ENCODE data around the gene MYL6. TPM values are rescaled to one million over a fixed set of nuclear protein-coding genes. Genes with fewer than 3 reads are reported as not detected.

Gene MYL6
- total RNA-seq = 1,000 to 10,000 TPM; 1,338 to 1,378 TPM

DNA sequence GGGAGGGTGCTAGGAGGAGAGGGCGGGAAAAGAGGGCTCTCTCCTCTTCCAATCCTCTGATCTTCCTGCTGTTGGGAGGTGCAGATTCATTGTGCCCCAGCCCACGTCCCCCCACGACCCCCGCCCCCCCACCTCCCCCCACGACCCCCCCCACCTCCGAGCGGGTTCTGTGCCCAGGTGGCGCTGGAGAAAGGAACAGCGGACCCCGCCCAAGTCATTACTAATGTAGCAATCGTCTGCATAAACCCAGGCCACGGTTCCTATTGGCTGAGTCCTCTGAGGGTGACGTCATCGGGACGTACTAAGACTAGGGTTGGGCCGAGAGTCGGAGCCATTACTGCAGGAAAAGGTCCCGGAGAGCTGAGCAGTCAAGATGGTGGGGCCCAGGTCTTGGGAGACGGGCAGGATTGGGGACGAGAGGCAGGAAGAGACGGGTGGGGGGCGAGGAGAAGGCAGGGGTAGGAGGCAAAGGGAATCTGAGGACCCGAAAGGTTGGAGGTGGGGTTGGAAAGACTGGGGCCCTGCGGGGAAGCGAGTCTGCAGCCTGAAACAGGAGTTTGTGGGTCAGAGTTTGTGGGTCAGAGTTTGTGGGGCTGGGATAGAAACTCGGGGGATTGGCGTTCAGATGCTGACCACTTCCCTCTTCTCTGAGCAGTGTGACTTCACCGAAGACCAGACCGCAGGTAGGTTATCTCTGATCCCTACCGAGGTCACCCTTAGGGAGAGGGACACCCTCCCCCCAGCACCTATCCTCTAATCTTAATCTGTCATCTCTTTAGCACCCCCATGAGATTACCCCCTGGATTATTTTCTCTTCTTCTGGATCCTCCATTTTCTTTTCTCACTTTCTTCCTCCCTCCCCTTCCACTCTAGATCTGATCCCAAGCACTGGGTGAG lies at the start of gene MYL6:
Gene MYL6, plus strand, starts transcription at position 331 of the 897 bp plus-strand sequence. Its CDS starts 43 bp downstream, at position 374.

DNA sequence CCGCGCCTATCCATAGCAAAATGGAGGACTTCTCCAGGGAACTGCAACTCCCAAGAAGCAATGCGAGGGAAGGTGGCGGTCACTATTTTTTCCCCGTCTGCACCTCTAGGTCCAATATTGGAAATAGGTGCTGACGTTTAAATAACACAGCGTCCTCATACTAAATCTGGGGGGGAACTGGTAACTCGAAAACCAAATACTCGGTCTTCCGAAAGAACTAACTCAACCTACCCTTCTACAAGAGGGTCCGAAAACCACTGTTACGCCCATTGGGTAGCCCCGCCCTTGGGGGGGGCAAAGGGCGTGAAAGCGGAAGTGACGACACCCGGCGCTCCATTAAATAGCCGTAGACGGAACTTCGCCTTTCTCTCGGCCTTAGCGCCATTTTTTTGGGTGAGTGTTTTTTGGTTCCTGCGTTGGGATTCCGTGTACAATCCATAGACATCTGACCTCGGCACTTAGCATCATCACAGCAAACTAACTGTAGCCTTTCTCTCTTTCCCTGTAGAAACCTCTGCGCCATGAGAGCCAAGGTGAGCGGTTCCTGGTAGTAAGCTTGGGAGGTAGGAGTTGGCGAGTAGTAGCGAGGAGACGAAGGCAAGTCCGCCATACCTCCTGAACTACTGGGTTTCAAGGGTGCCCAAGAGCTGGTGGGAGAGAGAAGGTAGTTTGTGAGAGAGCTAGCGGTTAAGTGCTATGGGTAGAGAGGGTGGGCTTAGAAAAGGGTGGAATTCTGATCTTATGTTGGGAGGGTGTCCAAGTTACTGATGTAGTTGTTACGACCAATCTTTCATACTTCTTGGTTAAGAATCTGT lies 41.7 kb upstream of the MYL6 start, which contains the start of gene RPL41:
Gene RPL41, plus strand, starts transcription at position 367 of the 815 bp plus-strand sequence.

DNA sequence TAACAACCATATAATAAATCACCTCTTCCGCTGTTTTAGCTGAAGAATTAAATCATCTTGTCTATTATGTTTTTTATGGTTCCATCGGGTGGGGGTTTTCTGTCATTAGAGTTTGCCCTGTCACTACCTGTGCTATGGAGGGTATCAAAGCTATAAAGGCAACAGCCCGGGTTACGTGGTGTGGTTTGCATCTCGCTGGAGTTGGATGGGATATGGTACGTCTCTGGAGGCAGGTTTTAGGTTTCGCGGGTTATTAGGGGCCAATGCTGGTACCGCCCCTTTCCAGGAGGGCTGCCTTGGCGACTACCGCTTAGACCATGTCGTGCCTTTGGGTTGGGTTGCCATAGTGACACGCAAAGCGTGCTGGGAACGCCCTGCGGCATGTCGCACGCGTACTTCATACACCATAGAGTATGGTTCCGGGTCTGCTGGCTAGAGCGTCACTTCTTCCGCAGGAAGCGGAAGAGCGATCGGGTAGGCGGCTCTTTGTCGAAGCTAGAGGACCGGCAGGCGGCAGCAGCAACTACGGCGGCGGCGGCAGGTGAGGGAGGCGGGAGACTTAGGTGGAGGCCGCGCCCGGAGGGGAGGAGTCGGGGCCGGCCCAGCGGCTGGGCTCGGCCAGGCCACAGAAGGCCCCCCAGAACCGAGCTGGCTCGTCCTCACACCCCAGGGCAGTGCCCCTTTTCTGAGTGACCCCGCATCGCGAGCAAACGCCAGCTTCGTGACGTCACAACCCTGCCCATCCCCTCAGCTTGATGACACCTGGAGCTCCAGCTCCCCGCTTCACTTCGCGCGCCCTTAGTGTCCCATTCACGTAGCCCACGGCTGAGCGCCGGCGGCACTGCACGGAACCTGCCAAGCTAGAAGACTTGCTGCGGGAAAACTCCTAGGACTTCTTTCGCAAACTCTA lies 40.1 kb upstream of the MYL6 start, which contains the start of gene ZC3H10:
Gene ZC3H10, plus strand, starts transcription at position 489 of the 910 bp plus-strand sequence. CDS start 2,297 bp downstream, outside the sequence.

DNA sequence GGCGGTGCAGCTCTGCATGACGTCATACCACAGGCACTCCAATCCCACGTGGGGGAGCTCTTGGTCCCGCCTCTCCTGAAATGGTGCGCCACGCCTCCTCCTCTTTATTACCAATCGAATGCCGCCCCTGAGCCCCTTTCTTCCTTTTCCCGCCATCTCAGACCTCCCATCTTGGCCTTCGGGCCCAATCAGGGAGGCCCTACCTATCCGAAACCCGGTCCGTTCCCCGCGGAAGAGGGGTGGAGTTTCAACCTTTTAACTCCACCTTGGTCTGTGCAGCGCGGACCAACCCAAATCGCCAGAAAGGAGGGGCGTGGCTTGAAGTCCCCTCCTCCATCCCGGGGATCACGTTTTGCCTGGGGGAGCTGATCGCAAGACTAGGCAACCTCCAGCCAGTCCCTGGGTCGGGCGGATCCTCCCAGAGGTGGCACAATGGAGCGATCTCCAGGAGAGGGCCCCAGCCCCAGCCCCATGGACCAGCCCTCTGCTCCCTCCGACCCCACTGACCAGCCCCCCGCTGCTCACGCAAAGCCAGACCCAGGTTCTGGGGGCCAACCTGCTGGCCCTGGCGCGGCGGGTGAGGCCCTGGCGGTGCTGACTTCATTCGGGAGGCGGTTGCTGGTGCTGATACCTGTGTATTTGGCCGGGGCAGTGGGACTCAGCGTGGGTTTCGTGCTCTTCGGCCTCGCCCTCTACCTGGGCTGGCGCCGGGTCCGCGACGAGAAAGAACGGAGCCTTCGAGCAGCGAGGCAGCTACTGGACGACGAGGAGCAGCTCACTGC lies 30.1 kb upstream of the MYL6 start, which contains the start of gene ESYT1:
Gene ESYT1, plus strand, starts transcription at position 380 of the 782 bp plus-strand sequence. Its CDS starts 53 bp downstream, at position 433.

DNA sequence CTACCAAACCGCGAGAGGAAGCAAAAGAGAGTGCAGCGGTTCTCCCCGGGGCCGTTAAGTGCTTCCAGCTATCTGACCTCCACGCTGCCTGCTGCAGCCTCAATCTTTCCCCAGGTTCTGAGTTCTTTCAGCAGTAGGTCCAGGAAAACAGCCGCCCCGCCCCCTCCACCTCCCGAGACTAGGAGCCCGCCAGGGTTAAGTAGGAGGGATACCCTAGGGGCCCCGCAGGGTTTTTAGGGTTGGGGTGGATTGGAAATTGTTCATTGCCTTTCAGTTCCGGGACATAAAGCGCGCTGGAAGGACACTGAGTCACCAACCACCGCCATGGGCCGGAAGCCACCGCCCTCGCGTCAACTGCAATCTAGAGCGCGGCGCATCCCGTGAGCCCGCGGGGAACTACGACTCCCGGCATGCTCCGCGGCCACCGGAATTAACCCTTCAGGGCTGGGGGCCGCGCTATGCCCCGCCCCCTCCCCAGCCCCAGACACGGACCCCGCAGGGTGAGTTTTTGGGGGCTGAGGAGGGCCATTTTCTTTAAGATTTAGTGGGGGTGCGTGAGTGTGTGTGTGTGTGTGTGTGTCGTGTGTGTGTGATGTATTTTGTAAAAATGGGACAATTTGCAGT lies 5.9 kb upstream of the MYL6 start, which contains the start of gene MYL6B:
Gene MYL6B, plus strand, starts transcription at position 456 of the 624 bp plus-strand sequence. CDS start 1,332 bp downstream, outside the sequence.

DNA sequence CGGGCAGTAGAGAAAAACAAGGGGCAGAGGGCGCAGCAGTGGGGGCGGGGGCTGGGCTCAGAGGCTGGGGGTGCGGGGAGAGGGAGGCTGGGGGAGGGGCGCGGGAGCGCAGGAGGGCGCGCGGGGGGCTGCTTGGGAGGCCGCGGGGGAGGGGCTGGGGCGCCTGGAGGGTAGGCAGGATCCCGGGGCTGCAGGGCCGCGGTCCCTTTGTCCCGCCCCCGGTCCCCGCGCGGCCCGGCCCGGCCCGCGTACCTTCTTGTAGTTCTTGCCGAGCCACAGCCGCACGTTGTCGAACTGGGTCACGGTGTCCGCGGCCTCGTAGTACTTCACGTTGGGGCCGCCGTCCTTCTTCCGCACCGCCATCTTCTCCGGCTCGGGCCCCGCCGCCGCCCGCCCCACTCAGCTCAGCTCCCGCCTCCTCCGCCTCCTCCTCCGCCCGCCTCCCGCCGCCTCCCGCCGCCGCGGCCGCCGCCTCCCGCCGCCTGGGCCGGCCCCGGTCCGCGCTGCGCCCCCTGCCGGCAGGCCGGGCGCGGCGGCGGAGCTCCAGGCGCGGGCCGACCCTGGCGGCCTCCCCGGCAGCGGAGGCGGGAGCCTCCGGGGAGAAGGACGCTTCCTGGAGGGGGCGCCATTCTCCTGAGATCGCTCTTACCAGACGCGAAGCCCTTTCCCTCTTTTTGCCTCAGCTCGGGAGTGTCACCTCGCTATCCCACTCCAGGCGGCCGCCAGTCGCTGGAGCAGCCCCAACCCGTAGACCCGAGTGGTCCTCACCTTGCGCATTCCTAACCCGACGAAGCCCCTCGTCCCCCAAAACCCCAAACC lies 31.1 kb downstream of the MYL6 start, which contains the start of gene SMARCC2:
Gene SMARCC2, minus strand, starts transcription at position 385 of the 819 bp plus-strand sequence. Its CDS starts 22 bp downstream, at position 363.

Other genes starting within 250 kb of the MYL6 start
- gene PYM1, start 230.5 kb upstream of the MYL6 start, total RNA-seq = 10 to 100 TPM; 54.0 to 55.4 TPM
- 1,000 to 10,000 TPM in 1 of 2 experiments, 100 to 1,000 TPM in 1; 954 to 1,054 TPM for gene DGKA, start 227.2 kb upstream of the MYL6 start, total RNA-seq
- not detected for gene PMEL, start 192.3 kb upstream of the MYL6 start, total RNA-seq
- gene CDK2, start 191.5 kb upstream of the MYL6 start, total RNA-seq = 10 to 100 TPM; 75.4 to 81.8 TPM
- 10 to 100 TPM; 68.5 to 68.8 TPM for gene RAB5B, start 184.3 kb upstream of the MYL6 start, total RNA-seq
- 1 to 10 TPM; 3.5 to 4.9 TPM for gene SUOX, start 161.1 kb upstream of the MYL6 start, total RNA-seq
- 10 to 100 TPM; 20.0 to 21.3 TPM for gene IKZF4, start 137.3 kb upstream of the MYL6 start, total RNA-seq
- 10 to 100 TPM; 38.9 to 51.3 TPM for gene RPS26, start 116.4 kb upstream of the MYL6 start, total RNA-seq
- 1 to 10 TPM; 1.7 to 2.1 TPM for gene ERBB3, start 78.2 kb upstream of the MYL6 start, total RNA-seq
- gene PA2G4, start 53.8 kb upstream of the MYL6 start, total RNA-seq = 100 to 1,000 TPM; 215 to 216 TPM
- 1,000 to 10,000 TPM; 4,850 to 4,973 TPM for gene RPL41, start 41.7 kb upstream of the MYL6 start, total RNA-seq
- gene ZC3H10, start 40.1 kb upstream of the MYL6 start, total RNA-seq = 1 to 10 TPM; 8.3 to 8.7 TPM
- 100 to 1,000 TPM; 319 to 322 TPM for gene ESYT1, start 30.1 kb upstream of the MYL6 start, total RNA-seq
- 10 to 100 TPM; 40.3 to 42.7 TPM for gene MYL6B, start 5.8 kb upstream of the MYL6 start, total RNA-seq
- 100 to 1,000 TPM; 129 to 131 TPM for gene SMARCC2, start 31.1 kb downstream of the MYL6 start, total RNA-seq
- 10 to 100 TPM; 31.6 to 33.1 TPM for gene RNF41, start 63.6 kb downstream of the MYL6 start, total RNA-seq
- gene NABP2, start 66.0 kb downstream of the MYL6 start, total RNA-seq = 10 to 100 TPM; 39.3 to 41.8 TPM
- gene SLC39A5, start 71.7 kb downstream of the MYL6 start, total RNA-seq = under 1 TPM; 0.51 to 0.58 TPM
- 10 to 100 TPM; 32.0 to 39.6 TPM for gene ANKRD52, start 100.0 kb downstream of the MYL6 start, total RNA-seq
- gene COQ10A, start 108.6 kb downstream of the MYL6 start, total RNA-seq = 10 to 100 TPM; 15.2 to 19.4 TPM
- gene CS, start 142.0 kb downstream of the MYL6 start, total RNA-seq = 100 to 1,000 TPM; 190 to 197 TPM
- 100 to 1,000 TPM in 1 of 2 experiments, 10 to 100 TPM in 1; 95.0 to 103 TPM for gene CNPY2, start 157.6 kb downstream of the MYL6 start, total RNA-seq
- gene PAN2, start 175.6 kb downstream of the MYL6 start, total RNA-seq = 10 to 100 TPM; 82.8 to 85.2 TPM
- 10 to 100 TPM; 15.8 to 17.3 TPM for gene IL23A, start 180.5 kb downstream of the MYL6 start, total RNA-seq
- 100 to 1,000 TPM; 172 to 182 TPM for gene STAT2, start 201.7 kb downstream of the MYL6 start, total RNA-seq
- not detected for gene APOF, start 204.5 kb downstream of the MYL6 start, total RNA-seq

All from activated naive CD4-positive, alpha-beta T cell treated with anti-CD3 and anti-CD28 coated beads, Interleukin-2, amount 10 ng/mL, durations not matched to agents 5 hours and 36 hours (primary cell).